Activated CD4-positive, alpha-beta T cell treated with anti-CD3 and anti-CD28 coated beads for 48 hours (primary cell): ENCODE results near the gene FNDC5.
A peak's percentile ranks its signal among the peaks of the same experiment; 100 is the strongest.

Experiments used
- DNase-seq: peaks from one replicate; pipeline ENCODE4 v3.0.0-alpha.2; 2020

The FNDC5 gene

DNA sequence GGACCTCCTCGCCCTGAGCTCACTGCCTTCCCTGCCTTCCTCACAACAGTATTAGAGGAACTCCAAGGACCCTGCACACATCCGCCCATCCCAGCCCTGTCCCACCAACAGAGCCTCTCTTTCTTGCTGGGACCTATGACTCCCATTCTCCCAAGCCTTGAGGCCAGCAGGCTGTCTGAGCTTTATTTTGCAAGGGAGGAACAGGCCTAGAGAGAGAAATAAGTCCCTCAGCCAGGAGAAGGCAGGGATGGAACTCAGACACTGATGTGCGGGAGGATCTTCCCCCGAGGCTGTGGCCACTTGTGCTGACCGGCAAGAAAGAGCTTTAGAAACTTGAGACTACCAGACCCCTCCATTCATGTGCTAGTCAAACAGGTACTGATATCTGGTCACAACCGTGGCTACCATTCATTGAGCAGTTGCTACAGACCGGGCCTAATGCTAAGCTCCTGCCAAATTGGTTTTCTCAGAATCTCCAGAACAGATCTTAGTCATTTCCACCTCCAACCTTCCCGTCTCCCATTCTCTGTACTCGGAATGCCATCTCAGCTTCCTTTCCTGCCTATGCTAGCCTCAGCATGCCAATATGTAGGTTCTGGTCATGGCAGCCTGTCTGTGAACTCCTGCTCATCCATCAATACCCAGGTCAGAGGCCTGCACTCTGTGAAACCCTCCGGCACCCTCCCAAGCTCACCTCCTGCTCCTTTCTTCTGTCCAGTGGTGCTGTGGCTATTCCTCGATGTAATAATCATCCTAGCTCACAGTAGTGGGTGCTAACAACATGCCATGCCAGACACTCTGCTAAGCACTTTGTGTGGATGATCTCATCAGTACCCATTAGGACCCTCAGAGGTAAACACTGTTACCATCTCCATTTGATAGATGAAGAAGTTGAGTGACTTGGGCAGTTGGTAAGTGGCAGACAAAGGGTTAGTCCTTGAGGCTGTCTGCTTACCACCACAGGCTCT lies 26.7 kb upstream of the FNDC5 start:
- no peak for DNase-seq

DNA sequence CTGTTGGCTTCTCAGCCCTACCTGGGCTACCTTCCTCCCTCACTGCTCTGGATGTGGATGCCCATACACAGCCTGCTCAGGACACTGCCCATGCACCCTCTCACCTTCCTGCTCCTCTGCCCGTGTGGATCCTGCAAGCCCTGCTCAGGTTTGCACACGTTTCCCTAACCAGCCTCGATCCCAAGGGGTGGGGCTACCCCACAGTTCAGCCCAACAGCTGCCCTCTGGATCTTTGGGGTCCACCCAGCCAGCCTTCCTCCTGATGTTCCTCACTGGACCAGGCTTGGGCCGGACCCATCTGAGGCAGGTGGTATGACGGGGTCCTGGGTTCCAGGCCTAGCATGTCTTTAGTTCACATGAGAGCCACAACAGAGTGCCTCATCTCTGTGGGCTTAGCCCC lies 25.7 kb upstream of the FNDC5 start:
- no peak for DNase-seq

DNA sequence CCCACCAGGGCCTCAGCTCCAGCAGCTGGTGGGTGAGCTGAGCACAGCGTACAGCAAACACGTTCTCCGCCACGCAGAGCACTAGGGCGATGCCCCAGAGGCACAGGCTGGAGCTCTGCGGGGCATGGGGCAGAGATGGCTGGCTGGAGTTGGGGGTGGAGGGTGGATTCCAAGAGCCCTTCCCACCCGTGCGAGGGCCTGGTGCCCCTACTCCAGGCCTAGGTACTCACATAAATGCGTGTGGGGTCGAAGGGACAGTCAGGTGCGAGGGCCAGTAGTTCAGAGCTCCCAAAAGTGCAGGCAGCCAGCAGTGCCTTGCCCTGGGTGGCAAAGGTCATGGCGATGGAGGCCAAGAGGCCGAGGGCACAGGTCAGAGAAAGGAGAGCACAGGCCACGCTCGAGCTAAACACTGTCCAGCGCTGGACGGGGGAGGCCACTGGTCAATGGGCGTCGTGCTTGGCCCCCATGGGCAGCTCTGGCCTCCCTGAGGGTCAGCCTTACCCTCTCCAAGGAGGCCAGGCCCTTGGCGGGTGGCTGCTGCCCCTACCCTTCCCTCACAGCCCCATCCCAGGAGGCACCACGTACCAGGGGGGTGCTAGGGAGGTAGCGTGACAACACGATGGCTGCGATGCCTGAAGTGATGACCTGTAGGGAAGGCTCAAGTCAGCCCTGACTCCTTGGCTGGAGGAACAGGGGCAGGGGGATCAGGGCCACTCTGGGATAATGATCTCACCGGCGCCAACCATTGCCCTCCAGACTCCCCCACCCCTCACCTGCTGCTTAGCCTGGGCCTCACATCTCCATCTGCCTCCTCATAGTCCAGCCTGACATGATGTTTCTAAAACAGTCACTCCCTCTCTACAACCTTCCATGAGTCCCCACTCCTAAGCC lies 24.9 kb upstream of the FNDC5 start:
- DNase-seq = no peak

DNA sequence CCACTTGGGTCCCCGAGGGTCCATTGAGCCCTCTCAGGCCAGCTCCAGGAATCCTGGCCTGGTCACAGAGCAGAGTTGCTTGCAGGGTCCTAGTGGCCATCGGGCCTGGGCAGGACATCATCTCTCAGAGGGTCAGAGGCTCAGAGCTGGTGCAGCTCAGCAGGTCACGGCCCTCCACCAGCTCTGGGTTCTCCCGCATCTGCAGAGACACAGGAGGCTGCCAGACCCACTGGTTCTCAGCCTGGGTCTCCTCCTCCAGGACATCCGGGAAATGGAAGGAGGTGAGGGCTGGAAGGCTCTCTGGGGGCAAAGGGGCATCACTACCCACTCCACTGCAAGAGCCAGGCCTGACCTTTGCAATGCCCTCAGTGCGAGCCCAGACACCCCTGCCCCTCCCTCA lies 24.0 kb upstream of the FNDC5 start:
- DNase-seq = no peak

DNA sequence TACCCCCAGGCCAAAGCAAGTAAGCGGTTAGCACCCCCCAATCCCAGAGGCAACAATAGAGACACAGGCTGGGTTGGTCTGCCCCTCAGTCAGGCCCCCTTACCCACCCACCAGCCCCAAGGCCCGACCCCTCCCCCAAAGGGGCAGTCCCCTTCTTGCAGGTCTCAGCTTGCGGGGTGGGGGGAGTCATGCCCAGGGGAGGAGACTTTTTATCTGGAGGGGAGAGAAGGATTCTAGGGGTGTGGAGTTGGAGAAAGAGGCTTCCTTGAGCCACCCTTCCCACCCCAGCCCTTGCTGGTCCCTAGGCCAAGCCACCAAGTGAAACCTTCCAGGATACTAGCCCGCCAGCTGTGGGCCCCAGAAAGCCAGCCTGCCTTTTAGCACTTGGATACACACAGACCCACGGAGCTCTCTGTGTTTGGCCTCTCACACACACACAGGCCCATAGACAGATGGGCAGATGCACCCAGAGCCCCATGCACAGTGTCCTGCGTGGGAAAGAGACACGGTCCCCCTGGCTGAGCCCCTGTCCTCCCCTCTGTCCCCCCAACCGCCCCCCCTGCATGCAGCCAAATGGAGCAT lies 23.4 kb upstream of the FNDC5 start:
- DNase-seq = no peak

DNA sequence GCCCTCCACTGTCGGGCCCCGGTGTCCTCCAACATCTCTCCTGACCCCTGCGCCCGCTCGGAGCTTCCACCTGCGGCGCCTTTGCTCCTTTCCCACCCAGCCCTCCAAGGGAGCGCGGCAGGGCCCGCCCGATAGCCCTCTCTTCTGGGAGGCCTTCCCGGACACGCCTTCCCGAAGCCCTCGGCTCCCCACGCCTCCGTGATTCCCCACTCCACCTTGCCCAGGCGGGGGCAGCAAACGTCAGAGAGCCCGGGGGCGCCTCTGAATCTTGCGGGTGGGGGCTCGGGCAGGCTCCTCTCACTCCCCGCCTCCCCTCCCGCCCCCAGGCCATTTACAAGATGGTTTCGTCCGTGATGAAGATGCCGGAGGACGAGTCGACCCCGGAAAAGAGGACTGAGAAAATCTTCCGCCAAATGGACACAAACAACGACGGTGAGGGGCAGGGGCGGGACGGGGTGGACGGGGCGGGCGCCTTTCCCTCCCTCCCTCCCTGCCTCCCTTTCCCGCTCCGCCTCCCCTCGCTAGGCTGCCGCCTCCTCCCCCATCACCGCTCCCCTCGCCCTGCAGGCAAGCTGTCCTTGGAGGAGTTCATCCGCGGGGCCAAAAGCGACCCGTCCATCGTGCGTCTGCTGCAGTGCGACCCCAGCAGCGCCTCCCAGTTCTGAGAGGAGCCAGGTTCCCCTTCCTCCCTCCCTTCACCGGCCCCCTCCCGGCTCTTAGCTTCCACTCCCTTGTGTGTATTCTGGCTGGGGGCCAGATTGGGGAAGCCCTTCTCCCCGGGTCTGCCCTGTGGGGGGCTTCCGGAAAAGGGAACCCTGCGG lies 22.7 kb upstream of the FNDC5 start:
- no peak for DNase-seq

DNA sequence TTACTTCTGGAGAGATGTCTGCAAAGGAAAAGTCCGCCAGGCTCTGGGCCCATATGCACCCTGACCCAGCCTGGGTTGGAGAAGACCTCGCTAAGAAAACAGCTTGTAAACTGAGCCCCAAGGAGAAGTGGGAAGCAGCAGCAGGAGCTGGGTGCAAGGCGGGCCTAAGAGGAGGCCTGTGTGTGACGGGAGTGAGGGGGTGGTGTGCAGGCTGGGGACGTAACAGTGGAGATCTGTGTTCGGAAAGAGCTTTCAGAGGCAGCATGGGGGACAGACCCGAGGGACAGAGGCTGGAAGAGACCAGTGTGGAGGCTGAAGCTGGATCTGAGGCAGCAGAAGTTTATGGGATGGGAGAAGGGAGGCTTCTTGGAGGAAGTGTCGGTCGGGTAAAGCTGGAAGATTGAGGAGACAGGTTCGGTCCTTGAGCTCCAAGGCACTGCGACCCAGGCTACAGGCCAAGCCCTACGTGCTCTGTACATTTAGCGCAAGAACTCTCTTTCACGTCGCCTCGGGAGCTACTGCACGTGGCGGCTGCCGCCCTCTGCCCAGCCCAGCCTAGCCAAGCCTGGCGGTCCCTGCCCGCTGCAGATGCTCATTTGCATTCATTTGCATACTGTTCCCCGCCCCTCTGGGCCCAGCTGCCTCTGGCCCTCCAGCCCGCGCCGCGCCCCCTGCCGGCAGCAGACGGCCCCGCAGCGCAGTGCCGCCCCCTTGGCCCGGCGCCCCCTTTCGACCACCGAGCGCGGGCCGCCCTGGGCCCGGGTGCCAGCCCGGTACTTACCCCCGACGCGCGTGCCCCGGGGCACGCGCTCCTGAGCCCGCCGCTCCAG lies 21.9 kb upstream of the FNDC5 start:
- DNase-seq = peak; percentile 72

DNA sequence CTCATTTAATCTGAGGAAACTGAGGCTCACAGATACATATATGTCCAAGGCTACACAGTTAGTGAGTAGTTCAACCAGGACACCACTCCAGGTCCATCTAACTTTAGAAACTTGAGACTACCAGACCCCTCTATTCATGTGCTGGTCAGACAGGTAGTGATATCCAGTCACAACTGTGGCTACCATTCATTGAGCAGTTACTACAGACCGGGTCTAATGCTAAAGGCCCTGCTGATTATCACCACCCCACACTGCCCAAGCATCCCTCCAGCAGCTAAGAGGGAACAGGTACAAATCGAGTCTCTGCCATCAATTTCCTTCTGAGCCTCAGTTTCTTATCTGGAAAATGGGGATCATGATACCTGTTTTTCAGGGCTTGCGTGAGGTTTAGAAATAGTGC lies 20.9 kb upstream of the FNDC5 start:
- no peak for DNase-seq

DNA sequence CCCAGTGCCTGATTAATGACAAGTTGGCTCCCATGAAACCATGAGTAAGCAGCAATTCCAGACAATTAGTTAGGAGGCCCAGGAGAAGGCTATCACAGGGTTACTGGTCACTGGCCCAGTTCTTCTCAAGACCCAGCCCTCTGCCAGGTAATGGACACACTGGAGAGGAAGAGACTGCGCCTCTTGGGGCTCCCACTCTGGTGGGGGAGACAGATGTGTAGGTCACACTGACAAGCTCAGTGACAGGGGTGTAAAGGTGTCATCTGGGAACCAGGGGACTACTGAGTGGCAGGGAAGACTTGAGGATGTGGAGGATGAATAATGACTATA lies 20.5 kb upstream of the FNDC5 start:
- no peak for DNase-seq

DNA sequence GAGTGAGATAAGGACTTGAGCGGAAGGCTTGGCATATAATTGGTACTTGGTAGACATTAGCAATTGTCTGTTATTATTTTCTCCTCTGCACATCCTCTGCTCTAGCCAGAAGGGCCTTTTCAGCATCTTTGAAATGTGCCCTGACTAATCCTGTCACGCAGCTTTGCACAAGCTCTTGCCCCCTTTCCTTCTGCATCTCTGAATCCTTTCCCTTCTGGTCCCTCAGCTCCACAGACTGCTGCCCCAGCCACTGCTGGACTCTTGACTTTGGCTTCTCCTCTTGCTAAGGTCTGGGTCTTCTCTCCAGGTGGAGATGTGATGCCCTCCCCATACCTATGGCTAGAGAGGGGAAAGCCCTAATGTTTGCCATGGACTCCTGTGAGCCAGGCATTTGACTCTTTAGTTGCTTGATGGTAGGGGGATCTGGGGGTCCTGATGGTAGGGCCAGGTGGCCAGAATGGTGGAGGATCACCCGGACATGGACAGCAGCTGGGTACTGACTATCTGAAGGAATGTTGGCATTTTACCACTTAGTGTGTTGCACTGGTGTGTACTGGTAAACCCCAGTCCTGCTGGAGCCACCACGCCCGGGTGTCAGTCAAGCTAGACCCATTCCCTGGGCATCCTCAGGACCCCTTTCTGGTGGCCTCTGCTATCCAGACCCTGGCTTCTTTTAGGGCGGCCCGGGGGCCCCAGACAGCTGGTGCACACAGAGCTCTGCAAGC lies 20.0 kb upstream of the FNDC5 start:
- DNase-seq = no peak

DNA sequence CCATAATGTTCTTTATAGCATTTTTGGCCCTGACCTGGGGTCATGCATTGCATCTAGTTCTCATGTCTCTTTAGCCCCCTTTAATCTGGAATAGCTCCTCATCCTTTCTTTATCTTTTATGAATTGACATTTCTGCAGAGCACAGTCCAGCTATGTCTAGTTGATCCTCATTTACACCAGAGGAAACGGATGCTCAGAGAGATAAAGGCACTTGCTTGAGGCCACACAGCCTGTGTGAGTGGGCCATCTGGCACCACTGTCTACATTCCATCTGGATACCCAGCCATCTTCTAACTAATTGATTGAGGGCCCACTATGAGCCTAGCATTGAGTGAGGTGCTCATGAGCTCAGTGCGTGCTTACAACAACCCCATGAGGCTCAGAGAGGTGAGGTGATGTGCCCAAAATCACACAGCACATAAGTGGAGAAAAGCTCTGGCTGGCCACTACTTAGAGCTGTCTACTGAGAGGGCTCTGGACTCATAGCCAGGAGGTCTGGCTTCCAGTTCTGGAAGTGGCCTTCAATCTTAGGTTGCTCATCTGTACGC lies 19.1 kb upstream of the FNDC5 start:
- DNase-seq = no peak

DNA sequence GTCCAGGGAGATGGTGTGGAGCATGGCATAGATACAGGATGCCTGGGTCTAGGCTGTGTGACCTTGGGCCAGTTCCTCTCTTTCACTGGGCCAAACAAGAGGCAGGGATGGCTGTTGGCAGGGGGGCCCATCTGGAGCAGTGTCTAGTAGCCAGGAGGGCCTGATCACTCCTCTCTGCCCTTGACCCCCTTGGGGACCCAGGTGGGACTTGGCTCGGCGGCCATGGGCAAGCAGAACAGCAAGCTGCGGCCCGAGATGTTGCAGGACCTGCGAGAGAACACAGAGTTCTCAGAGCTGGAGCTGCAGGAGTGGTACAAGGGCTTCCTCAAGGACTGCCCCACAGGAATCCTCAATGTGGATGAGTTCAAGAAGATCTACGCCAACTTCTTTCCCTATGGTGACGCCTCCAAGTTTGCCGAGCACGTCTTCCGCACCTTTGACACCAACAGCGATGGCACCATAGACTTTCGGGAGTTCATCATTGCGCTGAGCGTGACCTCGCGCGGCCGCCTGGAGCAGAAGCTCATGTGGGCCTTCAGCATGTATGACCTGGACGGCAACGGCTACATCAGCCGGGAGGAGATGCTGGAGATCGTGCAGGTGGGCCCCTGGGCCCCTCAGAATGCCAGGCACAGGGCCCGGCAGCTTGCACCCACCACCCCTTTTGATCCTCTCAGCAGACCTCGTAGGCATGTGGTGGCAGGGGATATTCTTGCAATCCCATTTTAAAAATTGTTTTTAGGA lies 18.1 kb upstream of the FNDC5 start:
- DNase-seq = no peak

DNA sequence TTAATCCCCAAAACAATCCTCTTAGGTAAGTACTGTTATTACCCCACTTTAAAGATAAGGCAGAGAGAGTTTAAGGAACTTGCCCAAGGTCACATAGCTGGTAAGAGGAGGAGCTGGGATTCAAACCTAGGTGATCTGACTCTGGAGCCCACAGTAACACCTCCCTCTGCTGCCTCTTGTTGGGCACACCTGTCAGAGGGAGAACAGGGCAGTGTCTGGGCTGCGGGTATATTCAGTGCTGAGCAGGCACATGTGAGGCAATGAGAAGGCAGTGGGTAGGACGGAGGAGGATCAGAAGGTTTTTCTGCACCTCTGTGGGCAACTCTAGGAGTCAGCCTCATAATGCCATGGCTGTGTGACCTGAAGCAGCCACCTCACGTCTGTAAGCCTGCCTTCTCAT lies 17.4 kb upstream of the FNDC5 start:
- no peak for DNase-seq

DNA sequence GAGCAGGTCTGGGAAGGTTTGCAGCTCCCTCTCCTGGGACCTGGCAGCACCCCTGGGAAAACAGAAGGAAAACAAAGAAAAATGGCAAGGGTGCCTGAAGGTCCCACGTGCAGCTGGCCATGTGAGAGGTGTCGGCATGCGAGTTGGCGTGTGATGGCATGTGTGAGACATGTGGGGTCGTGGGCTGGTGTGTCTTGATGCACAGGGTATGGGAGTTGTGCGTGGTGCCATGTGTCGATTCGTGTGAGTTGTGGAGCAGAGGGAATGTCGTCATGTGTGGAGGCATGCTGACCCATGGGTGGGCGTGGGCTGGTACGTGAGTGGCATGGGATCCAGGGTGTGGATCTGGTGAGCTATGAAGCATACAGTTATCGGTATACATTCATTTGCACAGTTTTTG lies 16.9 kb upstream of the FNDC5 start:
- DNase-seq = no peak

DNA sequence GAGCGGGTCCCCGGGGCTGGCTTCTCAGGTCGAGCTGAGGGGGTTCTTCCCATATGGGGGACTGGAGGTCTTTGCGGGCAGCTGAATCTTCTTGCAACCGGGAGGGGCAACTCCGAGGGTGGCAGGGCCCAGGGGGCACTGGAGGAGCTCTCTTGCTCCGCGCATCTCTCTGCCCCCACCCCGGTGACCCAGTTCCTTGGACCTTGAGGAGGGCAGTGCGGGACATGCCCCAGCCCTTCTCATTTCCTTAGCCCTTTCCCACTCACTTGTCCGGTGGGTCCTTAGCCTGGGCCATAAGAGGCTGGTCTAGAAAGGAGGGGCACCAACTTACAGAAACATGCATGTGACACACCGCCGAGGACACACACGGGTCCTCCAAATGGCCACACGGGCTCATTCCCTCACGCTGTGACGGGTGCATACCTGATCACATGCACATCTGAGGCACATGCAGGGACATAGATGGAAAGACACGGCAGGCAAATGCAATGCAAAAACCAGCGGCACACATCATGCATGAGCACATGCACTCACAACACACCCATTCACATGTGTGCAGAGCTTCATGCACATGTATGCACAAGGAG lies 16.2 kb upstream of the FNDC5 start:
- no peak for DNase-seq

DNA sequence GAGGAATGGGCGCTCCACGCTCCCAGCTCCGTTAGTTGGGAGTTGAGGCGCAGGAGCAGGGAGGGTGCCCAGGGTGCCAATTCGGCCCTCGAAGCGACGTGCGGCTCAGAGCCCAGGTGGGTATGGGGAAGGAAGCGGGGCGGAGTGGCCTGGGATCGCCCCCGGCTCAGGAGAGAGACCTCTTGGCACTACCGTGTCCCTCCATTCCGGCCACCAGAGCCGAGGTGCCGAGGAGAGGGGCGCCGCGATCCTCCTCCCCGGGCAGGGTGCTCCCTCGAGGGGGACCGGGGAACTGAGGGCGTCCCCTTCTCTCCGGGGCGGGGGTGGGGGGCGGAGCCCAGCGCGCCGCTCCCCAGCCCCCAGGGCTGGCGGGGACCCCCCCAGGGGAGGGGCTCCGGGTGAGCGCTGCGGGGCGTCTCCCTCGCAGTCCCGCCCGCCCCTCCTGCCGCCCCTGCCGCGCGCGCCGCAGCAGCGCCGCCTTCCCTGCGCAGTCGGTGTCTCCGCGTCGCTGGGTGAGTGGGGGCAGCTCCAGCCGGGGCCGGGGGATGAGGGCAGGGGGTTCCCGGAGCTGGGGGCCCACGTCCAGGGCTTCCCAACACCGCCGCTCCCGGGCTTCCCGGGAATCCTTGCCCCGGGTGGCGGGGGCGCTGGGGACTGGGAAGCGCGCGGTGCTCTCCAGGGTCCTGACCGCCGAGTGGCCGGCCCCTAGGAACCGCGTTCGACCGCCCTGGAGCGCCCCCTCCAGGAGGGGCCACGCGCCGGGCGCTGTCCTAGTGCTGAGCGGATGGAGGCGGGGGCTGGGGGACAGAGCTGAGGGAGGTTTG lies 15.5 kb upstream of the FNDC5 start, which contains the start of gene HPCA:
TSS of gene HPCA (plus strand) at position 488 of the 824 bp plus-strand sequence. CDS start 2,408 bp downstream, outside the sequence.
- DNase-seq = peak; percentile 66

DNA sequence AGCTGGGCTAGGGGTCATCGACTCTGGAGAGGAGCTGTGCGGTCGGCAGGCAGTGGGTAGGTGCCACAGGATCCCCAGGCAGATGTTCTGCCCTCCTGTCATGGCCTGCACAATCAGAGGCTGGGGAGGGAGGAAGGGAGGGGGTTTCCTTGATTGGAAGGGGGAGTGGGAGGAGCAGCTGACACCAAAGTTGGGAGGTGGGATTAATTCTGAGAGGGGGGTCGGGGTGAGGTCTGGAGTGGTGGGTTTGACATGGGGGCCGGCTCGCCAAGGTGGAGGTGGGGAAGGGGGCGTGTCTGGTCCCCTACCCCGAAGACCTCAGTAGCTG lies 14.9 kb upstream of the FNDC5 start:
- no peak for DNase-seq

DNA sequence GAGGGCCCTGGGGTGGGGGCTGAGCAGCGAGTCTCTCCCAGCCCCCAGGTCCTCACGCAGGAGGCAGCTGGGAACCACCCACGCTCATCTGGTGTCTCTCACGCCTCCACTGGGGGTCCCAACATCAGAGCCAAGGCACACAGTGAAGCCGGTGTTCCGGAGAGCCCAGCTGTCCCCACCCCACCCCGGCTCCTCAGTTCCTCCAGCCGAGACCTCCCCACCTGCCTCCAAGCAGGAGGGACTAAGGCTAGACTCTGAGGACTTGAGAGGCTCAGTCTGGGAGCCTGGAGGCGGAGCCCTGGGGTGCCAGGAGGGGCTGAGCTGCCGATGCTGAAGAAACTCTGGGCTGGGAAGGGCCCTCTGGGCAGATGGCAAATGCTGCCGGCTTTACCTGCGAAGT lies 14.0 kb upstream of the FNDC5 start:
- DNase-seq = no peak

DNA sequence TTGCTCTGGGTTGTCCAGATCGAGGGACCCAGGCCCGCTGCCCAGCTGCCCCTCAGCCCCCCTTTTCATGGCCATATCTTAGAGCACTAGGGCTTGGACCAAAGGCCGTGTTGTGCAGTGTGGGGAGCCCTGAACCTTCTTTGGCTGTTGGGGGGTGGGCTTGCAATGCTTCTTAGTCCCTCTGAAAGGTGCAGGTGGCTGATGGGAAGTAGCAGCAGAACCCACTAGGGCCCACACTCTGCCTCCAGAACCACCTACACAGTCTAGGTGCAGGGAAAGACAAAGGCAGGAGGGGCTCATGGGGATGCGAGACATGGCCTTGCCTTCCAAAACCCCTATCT lies 13.3 kb upstream of the FNDC5 start:
- no peak for DNase-seq
